B cell (primary cell): ENCODE data around the gene TMOD2. TPM values are rescaled to one million over a fixed set of nuclear protein-coding genes. Genes with fewer than 3 reads are reported as not detected.

Experiments used
- ATAC-seq: fragments of 200-7000 bp; cut with Tn5 transposase; one replicate; pipeline ENCODE4 v1.10.0; 2021; ENCODE audit warnings: low read depth, mild to moderate bottlenecking, moderate number of reproducible peaks, moderate library complexity
- CTCF ChIA-PET: fragments of 350-600 bp; sonication (Branson Sonifier 250); formaldehyde crosslinking; loops from one replicate; lab custom pipeline; 2021; ENCODE audit warnings: antibody characterized with exemption, inconsistent platforms; lab: Charles Lee
- POLR2A ChIA-PET: fragments of 350-600 bp; sonication (Branson Sonifier 250); formaldehyde crosslinking; loops from one replicate; lab custom pipeline; 2021; ENCODE audit warnings: antibody characterized with exemption; lab: Charles Lee
- DNase-seq: peaks from one replicate; pipeline ENCODE4 v3.0.0; 2013
- H2AFZ ChIP-seq: 2 replicates; pipeline ENCODE4 v1.6.1; 2012; ENCODE audit warnings: mild to moderate bottlenecking, low read depth, low read length; ENCODE audit not compliant: insufficient read depth, poor library complexity, severe bottlenecking
- H3K27ac ChIP-seq, 2 donors: 1 replicate in 1 of 2; 2 replicates in 1 of 2; pipeline ENCODE4 v1.5.1; 2012 to 2013; ENCODE audit warnings: low read length in 2 of 2, mild to moderate bottlenecking in 2 of 2, moderate library complexity in 1 of 2
- H3K27me3 ChIP-seq, 4 experiments: fragments of 200-600 bp in 1 of 4; sonication (generic) in 1 of 4; replicated peaks in 1 of 4; 1 replicate in 2 of 4; 2 replicates in 2 of 4; pipeline versions ENCODE4 v1.6.1 to v1.7.0; 2013 to 2016; ENCODE audit warnings: low read length in 3 of 4, mild to moderate bottlenecking in 2 of 4, mixed read lengths in 1 of 4, moderate library complexity in 1 of 4; ENCODE audit not compliant: insufficient read depth in 4 of 4, control insufficient read depth in 3 of 4; ENCODE audit errors: control extremely low read depth in 1 of 4
- H3K36me3 ChIP-seq, 2 experiments: replicated peaks in 1 of 2; 1 replicate in 1 of 2; 2 replicates in 1 of 2; pipeline versions ENCODE4 v1.6.1 to v1.7.1; 2013; ENCODE audit warnings: low read length in 1 of 2; ENCODE audit not compliant: insufficient read depth in 2 of 2, control insufficient read depth in 1 of 2; ENCODE audit errors: control extremely low read depth in 1 of 2, extremely low read depth in 1 of 2
- H3K4me1 ChIP-seq, 2 donors: fragments of 200-600 bp in 1 of 2; sonication (generic) in 1 of 2; 1 replicate in 1 of 2; 2 replicates in 1 of 2; pipeline versions ENCODE4 v1.5.1 to v1.6.1; 2013 to 2017; ENCODE audit warnings: low read length in 2 of 2; ENCODE audit not compliant: control insufficient read depth in 2 of 2, insufficient read depth in 2 of 2
- H3K4me2 ChIP-seq: replicated peaks from 2 replicates; pipeline ENCODE3; 2012; ENCODE audit warnings: mild to moderate bottlenecking, low read depth, low read length; ENCODE audit not compliant: poor library complexity, severe bottlenecking
- H3K4me3 ChIP-seq, 5 experiments: fragments of 200-600 bp in 1 of 5; sonication (generic) in 1 of 5; 1 replicate in 3 of 5; 2 replicates in 2 of 5; pipeline versions ENCODE4 v1.5.1 to v1.7.0; 2011 to 2016; ENCODE audit warnings: low read length in 4 of 5, mild to moderate bottlenecking in 4 of 5, low read depth in 2 of 5, control low read depth in 1 of 5, moderate library complexity in 1 of 5; ENCODE audit not compliant: insufficient read depth in 1 of 5; ENCODE audit errors: control extremely low read depth in 1 of 5, extremely low read depth in 1 of 5
- H3K79me2 ChIP-seq: fragments of 200-600 bp; sonication (generic); one replicate; pipeline ENCODE4 v1.6.0; 2016; ENCODE audit warnings: low read length; ENCODE audit not compliant: control insufficient read depth, insufficient read depth
- H3K9ac ChIP-seq: fragments of 200-600 bp; sonication (generic); 2 replicates; pipeline ENCODE4 v1.6.1; 2017; ENCODE audit warnings: mild to moderate bottlenecking, low read length, moderate library complexity
- H3K9me3 ChIP-seq, 3 donors: one replicate each; pipeline versions ENCODE4 v1.6.1 to v1.7.1; 2013; ENCODE audit warnings: low read length in 2 of 3; ENCODE audit not compliant: control insufficient read depth in 2 of 3, insufficient read depth in 1 of 3; ENCODE audit errors: control extremely low read depth in 1 of 3
- H4K20me1 ChIP-seq: 2 replicates; pipeline ENCODE4 v1.6.0; 2012; ENCODE audit warnings: mild to moderate bottlenecking, low read length; ENCODE audit not compliant: insufficient read depth, control insufficient read depth, poor library complexity, severe bottlenecking
- H3K27ac Mint-ChIP-seq: one replicate; pipeline ENCODE4 v1.8.0; 2021; ENCODE audit warnings: mixed read lengths
- H3K27me3 Mint-ChIP-seq: one replicate; pipeline ENCODE4 v1.8.0; 2021; ENCODE audit warnings: mixed read lengths
- H3K4me1 Mint-ChIP-seq: one replicate; pipeline ENCODE4 v1.8.0; 2021; ENCODE audit warnings: mixed read lengths
- H3K4me3 Mint-ChIP-seq: one replicate; pipeline ENCODE4 v1.8.0; 2021; ENCODE audit warnings: mixed read lengths
- H3K9me3 Mint-ChIP-seq: one replicate; pipeline ENCODE4 v1.8.0; 2022; ENCODE audit warnings: mixed read lengths; ENCODE audit not compliant: insufficient read depth
- EZH2 ChIP-seq: IDR thresholded peaks from 2 replicates; pipeline ENCODE4 v1.6.1; 2012; ENCODE audit warnings: borderline replicate concordance, low read depth, mild to moderate bottlenecking, moderate library complexity, low read length; ENCODE audit not compliant: insufficient read depth, poor library complexity, severe bottlenecking
- WGBS: methylation state at CpG from one replicate; pipeline ENCODE4 v1.1.5; 2013; ENCODE audit warnings: missing lambda C conversion rate; ENCODE audit not compliant: insufficient coverage; 5-methylcytosine and 5-hydroxymethylcytosine counted together
- intact Hi-C: fragments of 100-400 bp; cut with micrococcal nuclease; formaldehyde crosslinking; loops from one replicate; pipeline ENCODE4 v1.10.0; 2022
- polyA plus RNA-seq: library from polyadenylated mRNA; depleted of rRNA; stranded (reverse); fragments of >200 nt; gene quantifications from 2 replicates; pipeline ENCODE4 v1.2.3, GENCODE V29; 2012
- total RNA-seq, 2 donors: library from RNA; stranded (reverse); fragments of 120-200 nt in 1 of 2; gene quantifications; 1 replicate in 1 of 2; 2 replicates in 1 of 2; pipeline versions ENCODE4 v1.2.3 to v1.2.4, GENCODE V29; 2013 to 2022
- TF ChIP-seq, protein P1 (sequence below): fragments of 200-600 bp; IDR thresholded peaks from one replicate; pipeline ENCODE4 v1.8.0; 2022; ENCODE audit warnings: antibody characterized with exemption, mild to moderate bottlenecking

TMOD2 gene
- total and polyA plus RNA-seq, 2 donors (not counting 1 experiment from before 2014, with no cell fraction given): 5.7 to 25.9 TPM

DNA sequence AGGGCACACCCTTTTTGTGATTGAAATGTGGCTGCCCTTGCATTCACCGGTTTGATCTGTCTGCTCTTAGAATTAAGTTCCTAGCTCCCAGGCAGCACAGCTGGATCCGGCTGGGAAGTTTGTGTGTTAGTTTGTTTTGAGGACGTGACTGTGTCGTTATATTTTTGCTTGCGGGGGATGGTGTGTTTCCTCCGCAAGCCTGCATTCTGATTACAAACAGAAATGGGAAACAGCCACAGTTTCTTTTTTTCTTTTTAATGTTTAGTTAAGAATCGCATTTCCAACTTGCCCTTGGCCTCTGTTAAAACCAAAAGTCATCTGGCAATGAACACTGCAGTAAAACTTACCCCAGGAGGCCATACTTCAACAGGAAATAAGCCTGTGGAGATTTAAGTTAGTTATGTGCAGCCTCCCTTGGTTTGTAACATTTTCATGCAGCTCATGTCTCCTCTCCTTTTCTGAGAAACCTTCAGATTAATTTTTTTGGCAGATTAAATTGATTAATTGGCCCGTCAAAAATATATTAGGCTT lies 78.9 kb downstream of the TMOD2 start:
- no peak for TF ChIP-seq EZH2
- TF ChIP-seq, protein P1, sequence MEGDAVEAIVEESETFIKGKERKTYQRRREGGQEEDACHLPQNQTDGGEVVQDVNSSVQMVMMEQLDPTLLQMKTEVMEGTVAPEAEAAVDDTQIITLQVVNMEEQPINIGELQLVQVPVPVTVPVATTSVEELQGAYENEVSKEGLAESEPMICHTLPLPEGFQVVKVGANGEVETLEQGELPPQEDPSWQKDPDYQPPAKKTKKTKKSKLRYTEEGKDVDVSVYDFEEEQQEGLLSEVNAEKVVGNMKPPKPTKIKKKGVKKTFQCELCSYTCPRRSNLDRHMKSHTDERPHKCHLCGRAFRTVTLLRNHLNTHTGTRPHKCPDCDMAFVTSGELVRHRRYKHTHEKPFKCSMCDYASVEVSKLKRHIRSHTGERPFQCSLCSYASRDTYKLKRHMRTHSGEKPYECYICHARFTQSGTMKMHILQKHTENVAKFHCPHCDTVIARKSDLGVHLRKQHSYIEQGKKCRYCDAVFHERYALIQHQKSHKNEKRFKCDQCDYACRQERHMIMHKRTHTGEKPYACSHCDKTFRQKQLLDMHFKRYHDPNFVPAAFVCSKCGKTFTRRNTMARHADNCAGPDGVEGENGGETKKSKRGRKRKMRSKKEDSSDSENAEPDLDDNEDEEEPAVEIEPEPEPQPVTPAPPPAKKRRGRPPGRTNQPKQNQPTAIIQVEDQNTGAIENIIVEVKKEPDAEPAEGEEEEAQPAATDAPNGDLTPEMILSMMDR: no peak
- no peaks in the 10 kb centered on the region for H3K9me3 Mint-ChIP-seq
- H3K27me3 Mint-ChIP-seq: no peaks in the 10 kb centered on the region
- Histone ChIP-seq H4K20me1 (peaks cover 46% of the 10 kb centered on the region), H3K27ac (peak overlapping the region; percentile 18 to 84), H3K4me2 (peak overlapping the region; percentile 84), H3K79me2 (peaks cover 61% of the 10 kb centered on the region), H2AFZ (peak overlapping the region; percentile 98), H3K9me3 (no peaks in the 10 kb centered on the region), H3K36me3 (no peaks in the 10 kb centered on the region), H3K4me1 (peaks cover 18 to 21% of the 10 kb centered on the region in 2 donors), H3K27me3 (no peaks in the 10 kb centered on the region), H3K4me3 (peak overlapping the region; percentile 72 to 88 (median 84)), H3K9ac (peak overlapping the region; percentile 94)
- ATAC-seq (no peak), DNase-seq (no peak)
- WGBS: 0% methylated on average over 4 of the region's 8 CpGs
- H3K27ac Mint-ChIP-seq: peak overlapping the region; percentile 91
- ChIA-PET POLR2A (no interaction called here), CTCF (interaction anchor here (1.1 kb wide), 1 partner anchor 14 kb away, joined by 4 read pairs; no protein-coding TSS in a partner anchor)
- intact Hi-C loops: no loop called here
- peak overlapping the region; percentile 98 for H3K4me3 Mint-ChIP-seq
- H3K4me1 Mint-ChIP-seq: peaks cover 46% of the 10 kb centered on the region

DNA sequence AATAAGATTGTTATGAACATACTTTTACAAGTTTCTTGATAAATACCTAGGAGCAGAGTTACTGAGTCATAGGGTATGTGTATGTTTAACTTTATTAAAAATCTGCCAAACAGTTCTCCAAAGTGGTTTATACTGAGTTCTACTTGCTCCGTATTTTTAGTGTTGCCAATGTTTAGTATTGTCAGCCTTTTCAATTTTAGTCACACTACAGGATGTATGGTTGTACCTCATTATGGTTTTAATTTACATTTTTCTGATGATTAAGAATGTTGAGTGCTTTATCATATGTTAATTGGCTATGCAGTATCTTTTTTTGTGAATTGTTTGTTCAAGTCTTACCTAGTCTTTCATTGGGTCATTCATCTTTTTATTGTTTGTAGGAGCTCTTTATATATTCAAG lies 82.4 kb downstream of the TMOD2 start:
- Mint-ChIP-seq H3K4me3 (no peak overlapping the region), H3K4me1 (peaks cover 74% of the 10 kb centered on the region), H3K27me3 (no peaks in the 10 kb centered on the region), H3K27ac (no peak overlapping the region), H3K9me3 (no peaks in the 10 kb centered on the region)
- intact Hi-C loops: no loop called here
- Histone ChIP-seq H3K36me3 (no peaks in the 10 kb centered on the region), H3K9ac (no peak overlapping the region), H3K79me2 (peaks cover 95% of the 10 kb centered on the region), H3K4me2 (no peak overlapping the region), H3K4me3 (no peak overlapping the region), H2AFZ (no peak overlapping the region), H3K4me1 (peaks cover 34 to 39% of the 10 kb centered on the region in 2 donors), H3K9me3 (no peaks in the 10 kb centered on the region), H3K27me3 (no peaks in the 10 kb centered on the region), H4K20me1 (peaks cover 64% of the 10 kb centered on the region), H3K27ac (no peak overlapping the region)
- ChIA-PET POLR2A (no interaction called here), CTCF (no interaction called here)
- TF ChIP-seq, protein P1: no peak
- no peak for TF ChIP-seq EZH2
- WGBS: no CpG with 5 or more reads among the region's 1 CpG
- DNase-seq (no peak), ATAC-seq (no peak)
